ENCODE results near the gene ALOX5. TPM values are rescaled to one million over a fixed set of nuclear protein-coding genes. Genes with fewer than 3 reads are reported as not detected.
A peak's percentile ranks its signal among the peaks of the same experiment; 100 is the strongest.
"Not testable (repeated sequence)": the region's sequence is repeated elsewhere in the genome, so short reads cannot be mapped to it uniquely, and the experiment has no call there.

The ALOX5 gene
- total RNA-seq, 1 experiment from 2014 or later = not detected

DNA sequence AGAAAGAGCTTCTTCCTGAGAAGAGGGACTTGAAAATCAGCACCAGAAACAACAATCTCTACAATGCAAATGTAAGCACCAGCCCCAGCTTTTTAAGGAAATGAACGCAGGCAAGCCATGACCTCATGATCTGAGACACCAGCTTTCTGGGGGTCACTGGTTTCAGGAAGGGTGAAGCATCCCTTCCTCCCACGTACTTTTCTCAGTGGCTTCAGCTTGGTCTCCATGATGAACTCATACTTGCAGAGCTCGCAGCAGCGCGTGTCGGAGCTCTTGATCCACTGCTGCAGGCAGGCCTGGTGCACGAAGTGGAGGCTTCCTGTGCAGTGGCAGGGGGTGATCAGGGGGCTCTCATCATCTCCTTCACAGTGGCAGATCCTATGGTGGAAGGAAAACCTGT is 87.0 kb downstream of the ALOX5 start:
- DNase-seq (ENCODE audit: extremely low read depth, low read depth) = no peak

DNA sequence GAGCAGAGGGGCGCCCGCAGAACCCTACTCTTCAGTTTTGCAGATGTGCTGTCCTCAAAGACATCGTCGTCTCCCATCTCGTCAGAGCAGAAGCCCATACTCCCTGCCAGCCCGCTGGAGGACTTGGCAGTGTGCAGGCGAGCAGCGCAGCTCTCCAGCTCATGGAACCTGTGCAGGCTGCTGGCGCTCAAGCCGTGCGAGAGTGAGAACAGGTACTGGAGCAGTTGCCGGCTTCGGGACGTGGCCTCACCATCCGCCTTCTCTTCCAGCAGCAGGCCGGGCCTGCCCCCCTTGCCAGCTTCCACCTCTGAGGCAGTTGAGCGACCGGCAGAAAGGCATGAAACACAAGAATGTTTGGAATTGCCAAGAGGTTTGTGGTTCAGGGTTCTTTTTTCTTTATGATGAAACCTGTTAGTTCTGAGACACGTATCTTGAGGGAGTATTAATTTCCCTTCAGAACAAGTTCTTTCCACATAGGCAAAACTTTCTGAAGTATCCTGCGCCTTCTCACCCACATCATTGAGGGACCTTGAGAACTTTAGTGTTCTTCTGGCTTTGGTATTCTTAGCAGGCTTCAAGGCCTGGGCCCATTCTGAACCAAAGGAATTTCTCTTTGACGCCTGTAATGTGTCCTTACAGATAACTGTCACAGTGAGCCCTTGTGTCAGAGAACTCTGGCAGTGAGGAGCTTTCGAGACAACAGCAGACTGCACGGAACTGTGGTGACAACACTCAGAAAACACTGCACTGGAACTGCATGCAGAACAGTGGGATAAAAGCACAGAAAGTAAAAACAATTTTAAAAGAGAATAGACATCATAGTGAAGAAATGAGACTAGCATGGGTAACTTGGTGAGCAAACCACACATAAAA is 89.5 kb downstream of the ALOX5 start:
- no peak for DNase-seq (ENCODE audit: extremely low read depth, low read depth)

DNA sequence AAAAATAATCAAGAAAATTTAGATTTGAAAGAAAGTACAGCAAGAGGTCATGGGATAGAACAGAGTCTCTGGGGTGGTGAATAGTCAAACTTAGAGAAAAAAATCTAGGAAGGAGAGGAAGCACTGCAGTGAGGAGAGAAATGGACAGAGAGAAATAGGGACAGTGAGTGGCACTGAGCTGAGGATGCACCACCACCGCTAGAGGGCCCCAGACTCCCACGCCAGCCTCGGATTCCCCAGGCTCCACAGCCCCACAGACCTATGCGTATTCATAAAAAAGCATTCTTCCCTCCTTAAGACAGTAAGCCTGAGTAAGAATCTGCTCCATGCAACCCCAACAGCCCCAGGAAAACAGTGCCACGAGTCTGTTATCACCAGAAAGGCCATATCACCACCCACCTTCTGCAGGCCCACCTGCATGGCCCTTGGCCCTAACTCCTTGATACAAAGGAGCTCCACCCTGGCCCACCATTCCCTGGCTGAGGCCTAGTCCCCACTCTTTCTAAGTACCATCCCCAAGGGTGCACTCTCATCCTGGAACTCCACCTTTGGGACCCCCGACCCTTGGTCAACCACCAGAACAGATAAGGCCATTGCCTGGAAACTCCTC is 91.0 kb downstream of the ALOX5 start:
- DNase-seq (ENCODE audit: extremely low read depth, low read depth) = peak; percentile 70

DNA sequence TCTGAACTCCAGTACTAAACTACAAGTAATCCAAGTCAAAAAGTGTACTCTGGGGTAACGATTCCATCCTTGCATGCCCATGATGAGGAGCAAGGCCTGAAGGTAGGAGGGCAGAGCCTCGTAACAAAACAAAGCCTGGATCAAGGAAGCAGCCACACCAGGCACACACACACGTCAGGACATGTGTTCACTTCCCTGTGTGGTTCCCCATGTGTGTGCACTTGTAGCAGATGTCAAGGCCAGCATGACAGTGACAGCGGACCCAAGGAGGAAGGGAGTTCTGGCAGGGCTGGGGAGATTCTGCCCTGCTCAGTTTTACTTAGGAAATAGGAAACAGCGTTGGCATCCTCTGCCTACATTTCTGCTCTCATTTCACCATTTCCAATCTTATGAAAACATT is 92.8 kb downstream of the ALOX5 start:
- DNase-seq (ENCODE audit: extremely low read depth, low read depth) = no peak

DNA sequence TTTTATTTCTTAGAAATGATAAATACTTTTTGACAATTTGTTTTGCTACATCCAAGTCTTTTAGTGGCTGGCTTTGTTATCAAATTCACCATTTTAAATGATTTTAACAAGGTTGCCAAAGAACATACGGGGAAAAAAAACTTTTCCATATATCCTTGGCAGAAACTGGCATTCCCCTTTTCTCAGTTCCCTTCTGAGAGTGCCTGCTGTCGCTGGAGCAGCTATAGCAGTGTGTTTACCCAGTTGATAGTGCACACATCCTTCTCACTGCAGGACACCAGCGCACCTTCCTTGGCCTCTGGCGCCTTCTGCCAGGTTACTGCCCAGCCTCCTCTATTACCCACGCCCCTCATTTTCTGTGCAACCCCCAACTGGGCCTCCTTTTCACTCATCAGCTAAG is 94.1 kb downstream of the ALOX5 start:
- no peak for DNase-seq (ENCODE audit: extremely low read depth, low read depth)

DNA sequence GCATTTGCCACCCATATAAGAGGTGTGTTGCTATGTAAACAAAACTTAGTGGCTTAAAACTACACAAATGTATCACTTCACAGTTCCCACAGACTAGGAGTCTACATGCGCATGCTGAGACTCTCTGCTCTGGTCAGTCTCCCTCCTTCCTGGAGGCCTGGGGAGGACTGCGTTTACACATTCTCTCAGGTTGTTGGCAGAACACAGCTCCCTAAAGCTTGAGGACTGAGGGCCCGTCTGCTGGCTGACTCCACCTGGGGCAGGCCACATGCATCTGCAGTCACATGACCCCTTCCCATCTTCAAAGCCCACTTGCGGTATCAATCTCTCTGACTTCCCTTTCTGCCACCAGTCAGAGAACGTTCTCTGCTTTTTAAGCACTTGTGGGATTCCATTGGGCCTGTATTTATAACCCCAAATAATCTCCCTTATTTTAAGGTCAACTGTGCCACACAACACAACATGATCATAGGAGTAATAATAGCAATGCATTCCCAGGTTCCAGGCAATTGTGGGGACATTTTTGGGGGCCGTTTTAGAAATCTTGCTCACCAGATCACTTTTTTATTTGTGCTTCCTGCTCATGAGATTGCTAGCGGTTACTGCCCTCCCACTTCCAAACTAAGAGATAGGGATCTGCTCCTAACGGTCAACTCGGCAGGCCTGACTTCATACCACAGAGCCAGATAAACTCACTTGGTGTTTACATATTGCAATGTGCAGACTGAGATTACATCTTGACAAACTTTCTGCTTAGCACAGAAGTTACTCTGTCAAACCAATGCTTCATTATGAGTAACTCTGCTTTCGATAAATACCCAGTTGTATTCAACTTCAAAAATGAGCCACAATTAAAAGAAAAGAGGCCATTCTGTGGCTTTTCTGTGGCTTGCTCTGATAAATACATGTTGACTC is 96.3 kb downstream of the ALOX5 start:
- no peak for DNase-seq (ENCODE audit: extremely low read depth, low read depth)

DNA sequence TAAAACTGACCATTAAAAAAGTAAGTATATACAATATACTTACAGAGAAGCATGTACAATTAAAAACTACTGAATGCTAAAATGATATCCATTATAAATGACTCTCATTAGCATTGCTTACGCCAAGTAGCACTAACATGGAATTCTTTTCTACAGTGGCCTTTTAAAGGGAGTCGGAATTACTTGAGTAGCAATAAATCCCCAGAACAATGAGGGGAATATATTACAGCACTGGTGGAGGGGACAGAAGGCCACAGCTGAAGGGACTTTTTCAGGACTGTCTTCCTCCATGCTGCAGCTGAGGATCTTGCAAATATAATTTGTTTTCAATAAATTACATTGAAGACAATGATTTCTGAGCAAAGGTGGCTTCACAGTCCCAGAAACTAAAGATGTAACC is 97.0 kb downstream of the ALOX5 start:
- no peak for DNase-seq (ENCODE audit: extremely low read depth, low read depth)

DNA sequence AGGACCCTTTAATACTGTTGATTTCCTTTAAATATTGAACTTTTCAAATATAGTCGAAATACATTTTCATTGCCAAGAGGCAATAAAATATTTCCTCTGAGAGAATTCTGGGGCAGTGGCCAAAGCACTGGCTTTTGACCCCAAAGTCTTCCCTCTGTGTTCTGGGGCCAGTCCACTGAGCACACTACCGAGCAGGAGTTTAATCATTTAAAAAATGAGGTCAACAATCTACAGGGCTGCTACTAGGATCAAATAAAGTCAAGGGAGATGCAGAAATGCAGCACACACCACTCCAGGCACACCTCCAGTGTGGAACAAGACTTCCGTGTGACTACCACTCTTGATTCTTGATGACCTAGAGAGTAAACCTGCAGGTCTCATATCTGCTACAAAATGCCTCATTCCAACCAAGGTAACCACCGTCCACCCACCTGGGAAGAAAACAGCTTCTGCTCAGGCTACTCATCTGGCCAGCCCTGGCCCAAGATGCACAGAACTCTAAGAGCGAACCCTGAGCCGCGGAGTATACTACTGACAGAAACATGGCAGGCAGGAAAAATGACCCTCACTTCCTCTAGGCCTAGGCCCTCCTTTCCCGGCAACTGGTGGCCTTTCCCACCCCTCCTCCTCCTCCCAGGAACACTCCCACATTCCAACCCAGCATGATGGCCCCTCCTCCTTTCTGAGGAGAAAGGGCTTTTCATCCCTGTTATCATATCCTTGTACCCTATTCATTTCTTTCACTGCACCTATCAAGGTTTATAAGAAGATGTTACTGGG is 97.7 kb downstream of the ALOX5 start:
- no peak for DNase-seq (ENCODE audit: extremely low read depth, low read depth)

DNA sequence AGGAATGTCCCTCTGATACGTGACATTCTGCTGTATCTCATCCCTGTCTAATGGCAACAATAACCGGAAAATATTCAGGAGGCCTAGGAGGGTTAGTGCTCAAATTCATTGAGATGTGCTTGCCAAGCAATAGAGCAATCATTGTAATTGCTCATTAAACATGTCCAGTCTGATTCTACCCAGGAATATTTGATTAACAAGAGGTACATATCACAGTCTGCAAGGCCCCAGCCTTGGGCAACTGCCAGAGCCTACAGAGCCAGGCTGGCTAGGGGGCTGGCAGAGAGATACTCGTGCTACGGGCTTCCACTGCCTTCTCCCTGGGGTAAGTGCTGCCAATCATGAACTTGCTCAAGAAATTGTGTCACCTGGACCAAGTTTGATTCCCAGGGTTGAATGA is 99.1 kb downstream of the ALOX5 start:
- DNase-seq (ENCODE audit: extremely low read depth, low read depth) = no peak

DNA sequence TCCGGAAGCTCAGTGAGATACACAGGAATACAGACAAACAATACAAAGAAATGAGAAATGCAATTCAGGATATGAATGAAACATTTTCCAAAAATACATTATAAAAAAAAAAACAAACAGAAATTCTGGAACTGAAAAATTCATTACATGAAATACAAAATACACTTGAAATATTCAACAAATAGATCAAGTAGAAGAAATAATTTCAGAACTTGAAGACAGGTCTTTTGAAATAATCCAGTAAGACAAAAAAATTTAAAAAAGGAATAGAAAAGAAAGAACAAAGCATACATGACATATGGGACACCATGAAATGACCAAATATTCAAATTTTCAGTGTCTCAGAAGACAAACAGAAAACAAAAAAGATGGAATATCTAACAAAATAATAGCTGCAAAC is 102.5 kb downstream of the ALOX5 start:
- no peak for DNase-seq (ENCODE audit: extremely low read depth, low read depth)

DNA sequence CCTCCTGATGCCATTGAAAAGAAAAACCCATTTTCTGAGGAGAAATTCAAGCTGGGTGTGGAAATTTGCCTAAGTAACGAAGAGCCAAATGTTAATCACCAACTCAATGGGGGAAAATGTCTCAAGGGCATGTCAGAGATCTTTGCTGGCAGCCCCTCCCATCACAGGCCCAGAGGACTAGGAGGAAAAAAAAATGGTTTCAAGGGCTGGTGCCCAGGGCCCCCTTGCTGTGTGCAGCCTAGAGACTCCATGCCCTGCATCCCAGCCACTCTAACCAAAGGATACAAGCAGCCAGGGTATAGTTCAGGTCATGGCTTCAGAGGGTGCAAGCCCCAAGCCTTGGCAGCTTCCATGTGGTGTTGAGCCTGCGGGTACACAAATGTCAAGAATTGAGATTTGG is 106.3 kb downstream of the ALOX5 start:
- no peak for DNase-seq (ENCODE audit: extremely low read depth, low read depth)

DNA sequence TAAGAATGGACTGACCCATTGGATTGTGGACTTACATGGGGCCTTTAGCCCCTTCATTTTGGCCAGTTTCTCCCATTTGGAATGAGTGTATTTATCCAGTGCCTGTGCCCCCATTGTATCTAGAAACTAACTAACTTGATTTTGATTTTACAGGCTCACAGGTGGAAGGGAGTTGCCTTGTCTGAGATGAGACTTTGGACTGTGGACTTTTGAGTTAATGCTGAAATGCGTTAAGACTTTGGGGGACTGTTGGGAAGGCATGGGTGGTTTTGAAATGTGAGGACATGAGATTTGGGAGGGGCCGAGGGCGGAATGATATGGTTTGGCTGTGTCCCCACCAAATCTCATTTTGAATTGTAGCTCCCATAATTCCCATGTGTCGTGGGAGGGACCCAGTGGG is 107.1 kb downstream of the ALOX5 start:
- DNase-seq (ENCODE audit: extremely low read depth, low read depth) = not testable (repeated sequence)

DNA sequence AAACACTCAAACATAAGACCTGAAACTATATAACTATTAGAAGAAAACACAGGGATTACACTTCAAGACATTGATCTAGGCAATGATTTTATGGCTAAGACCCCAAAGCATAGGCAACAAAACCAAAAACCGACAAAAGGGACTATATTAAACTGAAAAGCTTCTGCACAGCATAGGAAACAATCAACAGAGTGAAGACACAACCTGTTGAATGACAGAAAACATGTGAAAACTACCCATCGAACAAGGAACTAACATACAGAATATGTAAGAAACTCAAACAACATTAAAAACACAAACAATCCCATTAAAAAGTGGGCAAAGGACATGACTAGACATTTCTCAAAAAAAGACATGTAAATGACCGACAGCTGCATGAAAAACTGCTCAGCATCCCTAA is 109.0 kb downstream of the ALOX5 start:
- DNase-seq (ENCODE audit: extremely low read depth, low read depth) = no peak

DNA sequence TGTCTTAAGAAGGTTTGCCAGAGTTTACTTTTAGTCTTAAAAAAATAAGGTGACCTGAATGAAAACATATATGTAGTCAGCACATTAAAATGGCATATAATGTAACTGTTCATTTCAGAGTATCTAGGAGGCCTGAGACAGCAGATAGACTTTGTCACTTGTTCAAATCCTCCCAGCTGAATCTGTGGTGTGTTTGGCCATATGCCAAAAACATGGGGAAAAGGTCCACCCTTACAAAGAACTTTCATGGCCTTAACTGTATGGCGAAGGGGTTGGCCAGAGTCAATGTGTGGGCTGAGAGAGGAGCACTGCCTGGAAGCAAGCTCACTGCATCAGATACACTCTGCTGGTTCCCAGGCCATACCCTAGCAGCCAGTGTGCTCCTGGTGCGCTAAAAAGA is 113.7 kb downstream of the ALOX5 start:
- DNase-seq (ENCODE audit: extremely low read depth, low read depth) = no peak

DNA sequence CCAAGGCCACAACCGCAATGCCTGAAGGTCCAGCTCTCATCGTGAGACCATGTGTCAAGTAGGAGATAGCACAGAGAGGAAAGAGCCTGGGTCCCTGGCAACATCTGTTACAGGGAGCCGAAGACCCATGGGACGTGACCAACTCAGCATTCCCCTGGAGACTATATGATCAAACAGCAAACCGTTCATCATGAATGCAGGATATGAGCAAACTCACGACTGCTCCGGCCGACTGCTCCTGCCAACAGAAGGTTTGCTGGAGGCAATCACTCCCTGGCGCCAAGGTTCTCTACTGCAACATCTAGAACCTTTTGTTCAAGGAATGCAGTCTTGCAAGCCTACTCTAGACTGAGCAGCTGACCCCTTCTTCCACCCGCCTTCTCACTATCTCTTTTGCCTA is 114.3 kb downstream of the ALOX5 start:
- no peak for DNase-seq (ENCODE audit: extremely low read depth, low read depth)

DNA sequence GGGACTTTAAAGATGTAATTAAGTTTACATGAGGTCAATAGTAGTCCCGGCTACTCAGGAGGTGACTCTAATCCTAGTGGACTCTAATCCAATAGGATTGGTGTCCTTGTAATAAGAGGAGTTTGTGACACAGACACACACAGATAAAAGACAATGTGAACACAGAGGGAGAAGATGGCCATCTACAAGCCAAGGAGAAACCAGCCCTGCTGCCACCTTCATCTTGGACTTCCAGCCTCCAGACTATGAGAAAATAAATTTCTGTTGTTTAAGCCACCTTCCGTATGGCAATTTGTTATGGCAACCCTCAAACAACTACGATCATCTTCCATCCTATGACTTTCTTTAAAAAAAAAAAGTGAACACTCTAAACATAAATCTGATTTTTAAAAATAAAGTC is 116.3 kb downstream of the ALOX5 start:
- no peak for DNase-seq (ENCODE audit: extremely low read depth, low read depth)

DNA sequence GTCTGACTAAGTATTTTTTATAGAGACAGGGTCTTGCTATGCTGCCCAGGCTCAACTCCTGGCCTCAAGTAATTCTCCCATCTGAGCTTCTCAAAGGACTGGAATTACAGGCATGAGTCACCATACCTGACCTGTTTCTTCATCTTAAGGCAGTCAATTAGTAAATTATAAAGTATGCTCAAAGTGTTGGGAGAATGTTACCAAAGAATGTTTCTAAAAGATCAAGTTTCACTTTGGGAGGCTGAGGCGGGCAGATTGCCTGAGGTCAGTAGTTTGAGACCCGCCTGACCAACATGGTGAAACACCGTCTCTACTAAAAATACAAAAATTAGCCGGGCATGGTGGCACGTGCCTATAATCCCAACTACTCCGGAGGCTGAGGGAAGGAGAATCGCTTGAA is 117.0 kb downstream of the ALOX5 start:
- DNase-seq (ENCODE audit: extremely low read depth, low read depth) = no peak
